ENCODE data around the gene LRRC46. TPM values are rescaled to one million over a fixed set of nuclear protein-coding genes. Genes with fewer than 3 reads are reported as not detected.

The LRRC46 gene
- total and polyA plus RNA-seq, 2 of the 4 experiments (the other 2 are of a cell fraction): 0.77 TPM; not detected in 1

GRCh38 chr17:47871048-47871447, 39.6 kb downstream of the LRRC46 start:
- Histone ChIP-seq H3K56ac (ENCODE audit: extremely low read depth, insufficient read depth, low read length) (no peak overlapping the region), H2AK9ac (replicated peaks; ENCODE audit: low read depth, low read length, poor library complexity) (no peak overlapping the region), H4K91ac (ENCODE audit: insufficient read depth, low read depth, low read length) (no peak overlapping the region), H3K9ac (ENCODE audit: low read depth, low read length) (no peak overlapping the region), H2BK20ac (ENCODE audit: low read depth, low read length) (no peak overlapping the region), H2BK15ac (ENCODE audit: low read depth, low read length) (no peak overlapping the region), H3K18ac (ENCODE audit: low read depth, low read length) (no peak overlapping the region), H3K27ac (ENCODE audit: insufficient read depth, low read length) (no peak overlapping the region), H2BK120ac (ENCODE audit: low read depth, low read length) (no peak overlapping the region), H4K20me1 (ENCODE audit: insufficient read depth, low read length) (no peaks in the 10 kb centered on the region), H3K4me3 (ENCODE audit: insufficient read depth, low read depth, low read length) (no peak overlapping the region), H3K14ac (replicated peaks; ENCODE audit: low read depth, low read length) (no peak overlapping the region), H4K8ac (ENCODE audit: low read depth in 2 of 2, low read length in 2 of 2) (no peak overlapping the region), H3K9me3 (ENCODE audit: control insufficient read depth, insufficient read depth, low read length) (no peaks in the 10 kb centered on the region), H2AK5ac (ENCODE audit: low read depth, low read length) (no peak overlapping the region), H3K9me1 (ENCODE audit: insufficient read depth, low read length) (no peaks in the 10 kb centered on the region), H3K27me3 (ENCODE audit: control insufficient read depth, insufficient read depth, low read length) (peaks cover 57% of the 10 kb centered on the region), H3K23ac (ENCODE audit: low read depth, low read length) (no peak overlapping the region), H3K4me2 (ENCODE audit: low read depth, low read length) (no peak overlapping the region), H4K5ac (ENCODE audit: low read depth, low read length) (no peak overlapping the region), H3K79me1 (ENCODE audit: low read depth in 1 of 2, low read length in 2 of 2) (no peaks in the 10 kb centered on the region), H2AFZ (replicated peaks; ENCODE audit: low read length, poor library complexity) (no peak overlapping the region), H3K4ac (ENCODE audit: low read depth, low read length) (no peak overlapping the region), H3K4me1 (ENCODE audit: control insufficient read depth, insufficient read depth, low read length) (peaks cover 10% of the 10 kb centered on the region), H3K36me3 (ENCODE audit: control insufficient read depth, insufficient read depth, low read length) (no peaks in the 10 kb centered on the region), H2BK5ac (ENCODE audit: low read depth, low read length, poor library complexity, severe bottlenecking) (no peak overlapping the region)
- ATAC-seq (ENCODE audit: low read depth): no peak
- in situ Hi-C loops (cut with MboI; ENCODE audit: low sequenced_read_pairs): no loop called here
- no peak for TF ChIP-seq FOS (IDR thresholded peaks at IDR 0.05; ENCODE audit: low read depth, low read length)
- TF ChIP-seq BHLHE40 (IDR thresholded peaks at IDR 0.05; ENCODE audit: low read depth, low read length): no peak
- dilution Hi-C loops (cut with HindIII; ENCODE audit: low sequenced_read_pairs, unreplicated experiment): no loop called here
- no peak for DNase-seq
- ChIA-PET POLR2A (ENCODE audit: unreplicated experiment) (no interaction called here), CTCF (no interaction called here)
- no TSS peak for BruUV-seq (replicated peaks)
- intact Hi-C loops (cut with micrococcal nuclease): no loop called here

All from IMR-90 (cell line).